HG03064 (cell line): ENCODE data around the gene KLHL2.
A peak's percentile ranks its signal among the peaks of the same experiment; 100 is the strongest.
"Not testable (repeated sequence)": the region's sequence is repeated elsewhere in the genome, so short reads cannot be mapped to it uniquely, and the experiment has no call there.

ENCODE experiments used
- ATAC-seq: cut with Tn5 transposase; IDR thresholded peaks from one replicate; pipeline ENCODE4 v1.9.1; 2021; ENCODE audit warnings: low read depth; ENCODE audit not compliant: unreplicated experiment

Gene KLHL2

GRCh38 chr4:165324918-165325304 is 117.5 kb downstream of the KLHL2 start:
- no peak for ATAC-seq

- no peak for ATAC-seq
Measured at GRCh38 chr4:165325732-165326512, 118.6 kb downstream of the KLHL2 start.

GRCh38 chr4:165326831-165327210 is 119.5 kb downstream of the KLHL2 start:
- peak; percentile 20 for ATAC-seq

GRCh38 chr4:165327211-165328100 is 120.1 kb downstream of the KLHL2 start, which contains the start of gene MSMO1:
Gene MSMO1, plus strand, starts transcription at chr4:165327669. Its CDS starts 5,702 bp downstream, at chr4:165333371.
- ATAC-seq: peak; percentile 97

- no peak for ATAC-seq
Measured at GRCh38 chr4:165328101-165328425, 120.7 kb downstream of the KLHL2 start.

- no peak for ATAC-seq
Measured at GRCh38 chr4:165328708-165329107, 121.3 kb downstream of the KLHL2 start.

- ATAC-seq: no peak
Measured at GRCh38 chr4:165330071-165330470, 122.7 kb downstream of the KLHL2 start.

GRCh38 chr4:165330666-165331065 is 123.3 kb downstream of the KLHL2 start:
- no peak for ATAC-seq

- no peak for ATAC-seq
Measured at GRCh38 chr4:165331359-165331758, 124.0 kb downstream of the KLHL2 start.

- no peak for ATAC-seq
Measured at GRCh38 chr4:165331823-165332222, 124.5 kb downstream of the KLHL2 start.

GRCh38 chr4:165332502-165332901 is 125.1 kb downstream of the KLHL2 start:
- ATAC-seq: no peak

GRCh38 chr4:165335163-165335703 is 127.9 kb downstream of the KLHL2 start:
- no peak for ATAC-seq

GRCh38 chr4:165336743-165337142 is 129.4 kb downstream of the KLHL2 start:
- ATAC-seq: no peak

- ATAC-seq: not testable (repeated sequence)
Measured at GRCh38 chr4:165342340-165342739, 135.0 kb downstream of the KLHL2 start.

- no peak for ATAC-seq
Measured at GRCh38 chr4:165343353-165344191, 136.2 kb downstream of the KLHL2 start.

- no peak for ATAC-seq
Measured at GRCh38 chr4:165345666-165346417, 138.5 kb downstream of the KLHL2 start.

- no peak for ATAC-seq
Measured at GRCh38 chr4:165347647-165348569, 140.5 kb downstream of the KLHL2 start.

- ATAC-seq: no peak
Measured at GRCh38 chr4:165351359-165352130, 144.2 kb downstream of the KLHL2 start.
